HG03457 (cell line): ENCODE results near the gene GADD45G.

ENCODE experiments used
- ATAC-seq: cut with Tn5 transposase; IDR thresholded peaks from one replicate; pipeline ENCODE4 v1.9.1; 2021; ENCODE audit warnings: moderate number of reproducible peaks; ENCODE audit not compliant: unreplicated experiment

The GADD45G gene

GRCh38 chr9:89648247-89649000, 43.6 kb downstream of the GADD45G start:
- no peak for ATAC-seq

DNA sequence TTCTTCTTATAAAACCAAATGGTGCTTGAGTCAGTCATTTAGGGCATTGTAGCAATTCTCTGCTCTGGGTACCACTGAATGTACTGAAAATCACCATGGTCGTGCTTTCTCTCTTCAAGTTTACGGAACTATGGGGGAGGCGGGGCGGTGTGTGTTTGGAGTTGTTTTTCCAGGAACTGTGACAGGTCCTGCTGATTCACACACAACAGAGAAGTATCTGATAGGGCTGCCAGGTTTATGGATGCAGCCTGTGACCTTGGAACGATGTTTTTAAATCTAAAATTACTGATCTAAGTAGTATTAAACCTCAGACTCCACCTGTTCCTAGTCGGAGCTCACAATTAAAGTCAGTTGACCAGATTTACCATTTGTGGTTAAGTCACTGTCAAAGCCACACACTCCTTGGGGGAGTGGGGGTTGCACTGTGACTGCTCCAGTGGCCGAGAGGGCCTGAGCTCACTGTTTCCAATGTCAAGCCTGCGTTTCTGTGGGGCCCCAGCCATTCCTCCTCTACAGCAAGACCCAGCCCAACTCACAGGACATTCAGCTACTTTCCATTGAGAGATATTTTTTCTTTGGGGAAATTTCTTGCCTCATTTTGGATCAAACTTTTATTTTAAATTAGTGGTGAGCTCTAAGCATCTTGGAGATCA, 44.4 kb downstream of the GADD45G start:
- ATAC-seq, result no peak

DNA sequence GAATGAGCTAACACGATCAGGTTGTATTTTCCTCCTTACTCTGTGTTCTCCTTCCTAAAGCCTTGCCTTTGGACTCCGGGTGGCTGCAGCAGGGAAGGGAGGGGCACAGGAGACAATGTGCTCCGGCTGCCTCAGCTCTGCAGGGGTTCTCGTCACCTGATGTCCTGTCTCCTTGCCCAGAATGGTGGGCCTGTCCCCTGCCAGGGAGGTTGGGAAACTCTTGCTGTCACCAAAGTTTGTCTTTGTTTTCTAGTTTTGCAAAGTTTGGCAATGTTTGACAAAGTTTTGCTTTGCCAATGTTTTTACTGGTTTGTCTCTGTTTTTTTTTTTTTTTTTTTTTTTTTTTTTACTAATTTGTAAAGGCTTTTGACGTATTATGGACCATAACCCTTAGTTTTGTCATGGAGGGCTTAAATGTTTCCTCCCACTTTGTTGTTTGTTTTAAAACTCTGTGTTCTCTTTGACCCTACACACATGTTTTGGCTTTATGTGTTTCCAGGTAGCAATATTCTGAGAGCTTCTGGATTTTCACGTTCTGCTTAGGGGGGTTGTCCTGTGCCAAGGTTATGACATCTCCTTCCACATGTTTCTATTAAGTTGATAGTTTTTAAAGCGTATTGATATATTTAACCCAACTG, 49.3 kb downstream of the GADD45G start:
- no peak for ATAC-seq

DNA sequence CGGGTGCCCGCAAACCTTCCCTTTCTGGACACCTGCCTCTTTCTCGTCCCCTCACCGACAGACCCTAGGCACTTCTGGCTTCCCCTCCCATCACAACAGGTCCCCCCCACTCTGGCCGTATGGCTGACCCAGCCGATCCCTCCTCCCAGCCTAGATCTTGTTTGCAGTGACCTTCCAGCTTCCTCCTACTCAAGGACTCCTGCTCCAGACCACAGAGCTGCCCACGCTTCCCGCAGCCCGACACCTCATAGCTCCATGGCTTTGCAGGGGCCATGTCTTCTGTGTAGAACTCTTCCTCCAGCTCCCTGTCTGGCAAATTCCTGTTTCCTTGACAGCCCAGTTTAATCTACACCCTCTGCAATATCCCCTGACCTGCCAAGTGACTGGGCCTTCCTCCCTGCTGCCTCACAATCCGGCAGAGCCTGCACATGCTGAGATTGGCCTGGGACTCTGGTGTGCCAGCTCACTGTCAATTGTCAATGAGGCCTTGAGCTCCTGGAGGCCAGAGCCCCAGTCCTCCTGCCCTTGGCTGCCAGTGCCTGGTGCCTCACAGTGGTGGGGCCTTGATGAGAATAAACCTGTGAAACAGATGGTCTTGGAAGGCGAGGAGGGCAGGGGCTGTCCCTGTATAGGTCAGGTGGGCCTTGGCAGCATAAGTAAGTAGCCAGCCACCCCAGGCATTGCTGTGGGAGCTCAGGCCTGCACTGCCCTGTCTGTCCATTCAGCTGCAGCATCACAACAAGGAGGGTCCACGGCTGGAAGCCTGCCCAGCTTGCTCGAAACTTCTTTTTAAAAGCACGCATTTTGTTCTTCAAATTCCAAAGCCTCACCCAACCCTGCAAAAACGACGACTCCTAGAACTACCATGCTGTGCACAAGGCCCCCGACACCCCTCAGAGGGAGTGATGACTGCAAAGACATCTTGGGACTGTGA, 50.5 kb downstream of the GADD45G start:
- ATAC-seq, result no peak
